Sigmoid colon (tissue), 7 donors: ENCODE results near the gene STOML1. TPM values are rescaled to one million over a fixed set of nuclear protein-coding genes. Genes with fewer than 3 reads are reported as not detected.
A peak's percentile ranks its signal among the peaks of the same experiment; 100 is the strongest.

Experiments
- DNase-seq: peaks from one replicate; pipeline ENCODE4 v3.0.0-alpha.2; 2019
- H3K27ac ChIP-seq, 4 donors: fragments of 200-600 bp; sonication (generic); one replicate each; pipeline ENCODE4 v1.5.1; 2016 to 2019; ENCODE audit warnings: mild to moderate bottlenecking in 1 of 4
- H3K27me3 ChIP-seq, 3 donors: fragments of 200-600 bp; sonication (generic); one replicate each; pipeline ENCODE4 v1.5.1; 2019; ENCODE audit warnings: mild to moderate bottlenecking in 1 of 3
- H3K36me3 ChIP-seq, 4 donors: fragments of 200-600 bp; sonication (generic); one replicate each; pipeline ENCODE4 v1.5.1; 2016 to 2019
- H3K4me1 ChIP-seq, 4 donors: fragments of 200-600 bp; sonication (generic); one replicate each; pipeline ENCODE4 v1.5.1; 2017 to 2019
- H3K4me3 ChIP-seq, 4 donors: fragments of 200-600 bp; sonication (generic); one replicate each; pipeline ENCODE4 v1.5.1; 2017 to 2019; ENCODE audit warnings: mild to moderate bottlenecking in 2 of 4, moderate library complexity in 1 of 4
- H3K9me3 ChIP-seq, 4 donors: fragments of 200-600 bp in 3 of 4; sonication (generic) in 3 of 4; one replicate each; pipeline versions ENCODE4 v1.5.1 to v1.6.1; 2013 to 2019
- CTCF ChIP-seq, 4 experiments: fragments of 450-650 bp in 3 of 4; fragments of 200-600 bp in 1 of 4; IDR thresholded peaks; one replicate each; pipeline ENCODE4 v1.5.1; 2016 to 2019; ENCODE audit warnings: antibody characterized with exemption in 4 of 4, mild to moderate bottlenecking in 3 of 4, moderate library complexity in 2 of 4
- EP300 ChIP-seq, 4 donors: sonication (generic); formaldehyde crosslinking; IDR thresholded peaks; one replicate each; pipeline ENCODE4 v1.6.1; 2017; ENCODE audit warnings: antibody characterized with exemption in 4 of 4
- POLR2A ChIP-seq, 2 donors: fragments of 450-650 bp; IDR thresholded peaks; one replicate each; pipeline ENCODE4 v1.6.1; 2016; ENCODE audit warnings: antibody characterized with exemption in 2 of 2, mild to moderate bottlenecking in 2 of 2, moderate library complexity in 2 of 2
- POLR2AphosphoS5 ChIP-seq, 4 donors: sonication (generic); formaldehyde crosslinking; IDR thresholded peaks; one replicate each; pipeline ENCODE4 v1.6.1; 2017; ENCODE audit warnings: antibody characterized with exemption in 4 of 4
- WGBS, 2 donors: extraction: QIAGEN DNeasy Blood & Tissue Kit; methylation state at CpG; one replicate each; pipeline ENCODE4 v1.1.7; 2013; 5-methylcytosine and 5-hydroxymethylcytosine counted together
- intact Hi-C: fragments of 100-400 bp; cut with DNase I; formaldehyde crosslinking; loops from one replicate; pipeline ENCODE4 v1.15.1; 2023
- polyA plus RNA-seq, 3 donors: library from polyadenylated mRNA; stranded (reverse); fragments of 200-250 nt; gene quantifications; one replicate each; pipeline ENCODE4 v1.2.3, GENCODE V29; 2013
- total RNA-seq, 4 donors: library from RNA; depleted of rRNA; stranded (reverse); fragments of >200 nt; gene quantifications; one replicate each; pipeline ENCODE4 v1.1.0, GENCODE V29; 2016
- donor health status: healthy with polysubstance abuse.
- donor health status: Bipolar disorder and iron deficiency.
- donor health status: healthy.

The STOML1 gene
- total and polyA plus RNA-seq, 7 donors, result 3.5 to 18.5 (median 13.2) TPM

- peak; percentile 40 for DNase-seq
- no peak overlapping the region for H3K4me3 ChIP-seq
- H3K36me3 ChIP-seq, result peaks cover 0 to 3% (median 0%) of the 10 kb centered on the region in 4 donors
- no peaks in the 10 kb centered on the region for H3K9me3 ChIP-seq
- H3K4me1 ChIP-seq, result peaks cover 0 to 16% (median 12%) of the 10 kb centered on the region in 4 donors
- no peaks in the 10 kb centered on the region for H3K27me3 ChIP-seq
- H3K27ac ChIP-seq, result peak overlapping the region in 1 of 4 donors; percentile 13
- WGBS, 2 donors, result 83 to 87% methylated on average over 12 of the region's 12 CpGs
- intact Hi-C loops, result no loop called here
- TF ChIP-seq CTCF (IDR thresholded peaks at IDR 0.05) (no peak), EP300 (IDR thresholded peaks at IDR 0.05) (no peak), POLR2A (IDR thresholded peaks at IDR 0.05) (no peak), POLR2AphosphoS5 (IDR thresholded peaks at IDR 0.05) (no peak)
These were observed 36.0 kb downstream of the STOML1 start for GRCh38 chr15:73955861-73956742.

DNA sequence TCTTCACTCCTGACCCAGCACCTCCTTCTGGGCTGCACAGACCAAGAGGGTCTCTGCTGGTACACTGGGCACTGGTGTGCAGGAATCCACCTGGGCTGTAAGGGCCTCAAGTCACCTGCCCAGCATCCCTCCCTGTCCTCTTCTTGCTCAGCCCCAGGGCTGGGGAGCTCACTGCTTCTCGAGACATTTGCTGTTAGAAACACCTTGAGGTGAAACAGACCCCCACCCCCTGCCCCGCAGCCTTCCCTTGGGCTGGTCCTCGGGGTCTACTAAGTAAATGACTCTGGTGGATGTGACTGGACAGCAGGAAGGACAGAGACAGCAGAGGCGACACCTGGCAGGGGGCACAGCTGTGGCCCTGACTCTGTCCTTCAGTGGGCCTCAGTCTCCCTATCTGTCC lies 36.8 kb downstream of the STOML1 start:
- no peaks in the 10 kb centered on the region for H3K9me3 ChIP-seq
- peaks cover 0 to 23% (median 18%) of the 10 kb centered on the region in 4 donors for H3K4me1 ChIP-seq
- no peak overlapping the region for H3K27ac ChIP-seq
- H3K4me3 ChIP-seq, result no peak overlapping the region
- WGBS, 2 donors, result 86 to 90% methylated on average over 4 of the region's 4 CpGs
- peaks cover 0 to 3% (median 0%) of the 10 kb centered on the region in 4 donors for H3K36me3 ChIP-seq
- no peak for TF ChIP-seq POLR2AphosphoS5 (IDR thresholded peaks at IDR 0.05)
- no peak for TF ChIP-seq CTCF (IDR thresholded peaks at IDR 0.05)
- no peak for TF ChIP-seq POLR2A (IDR thresholded peaks at IDR 0.05)
- no peak for TF ChIP-seq EP300 (IDR thresholded peaks at IDR 0.05)
- H3K27me3 ChIP-seq, result no peaks in the 10 kb centered on the region
- intact Hi-C loops, result no loop called here
- DNase-seq, result peak; percentile 48

DNA sequence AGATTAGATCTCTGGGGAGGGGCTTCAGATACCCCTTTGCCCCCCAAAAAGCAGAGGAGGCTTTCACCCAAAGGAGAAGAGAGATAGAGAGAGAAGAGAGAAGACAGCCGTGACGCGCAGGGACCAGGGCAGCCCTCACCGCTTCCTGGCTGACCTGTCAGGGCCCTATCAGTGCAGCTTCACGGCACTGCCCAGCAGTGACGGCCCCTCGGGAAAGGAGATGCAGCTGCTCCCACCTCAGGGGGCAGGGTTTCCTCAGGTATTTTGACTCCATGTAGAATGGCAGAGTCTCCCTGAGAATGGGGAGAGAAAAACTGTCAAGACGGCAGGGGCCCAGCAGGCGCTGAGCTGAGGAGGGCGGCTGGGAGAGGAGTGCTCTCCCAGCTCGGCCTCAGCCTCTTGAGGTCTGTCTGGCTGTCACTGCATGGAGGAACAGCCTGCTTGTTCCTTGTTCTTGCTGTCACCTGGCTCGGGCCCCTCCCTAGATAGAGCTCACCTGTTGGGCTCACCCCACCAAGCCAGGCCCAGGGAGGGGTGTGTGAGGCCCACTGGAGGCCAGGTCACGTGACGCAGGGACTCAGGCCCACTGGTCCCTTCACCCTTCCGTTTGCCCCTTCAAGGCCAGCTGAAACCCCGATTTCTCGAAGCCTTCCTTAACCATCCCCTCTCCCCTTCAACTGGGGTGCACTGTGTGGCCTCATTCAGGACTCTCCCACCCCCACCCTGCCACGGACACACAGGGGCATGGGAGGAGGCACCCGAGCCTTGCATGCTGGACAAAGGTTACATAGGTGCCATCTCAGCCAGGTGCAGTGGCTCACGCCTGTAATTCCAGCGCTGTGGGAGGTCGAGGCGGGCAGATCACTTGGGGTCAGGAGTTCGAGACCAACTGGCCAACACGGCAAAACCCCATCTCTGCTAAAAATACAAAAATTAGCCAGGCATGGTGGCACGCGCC lies 37.6 kb downstream of the STOML1 start:
- TF ChIP-seq POLR2AphosphoS5 (IDR thresholded peaks at IDR 0.05), result no peak
- TF ChIP-seq CTCF (IDR thresholded peaks at IDR 0.05), result no peak
- TF ChIP-seq POLR2A (IDR thresholded peaks at IDR 0.05), result no peak
- TF ChIP-seq EP300 (IDR thresholded peaks at IDR 0.05), result no peak
- WGBS, 2 donors, result 77 to 88% methylated on average over 27 of the region's 27 CpGs
- Histone ChIP-seq H3K36me3 (peaks cover 0 to 3% (median 0%) of the 10 kb centered on the region in 4 donors), H3K4me1 (peaks cover 0 to 23% (median 18%) of the 10 kb centered on the region in 4 donors), H3K4me3 (no peak overlapping the region), H3K27ac (no peak overlapping the region), H3K27me3 (no peaks in the 10 kb centered on the region), H3K9me3 (no peaks in the 10 kb centered on the region)
- intact Hi-C loops, result no loop called here
- DNase-seq, result peak; percentile 58

DNA sequence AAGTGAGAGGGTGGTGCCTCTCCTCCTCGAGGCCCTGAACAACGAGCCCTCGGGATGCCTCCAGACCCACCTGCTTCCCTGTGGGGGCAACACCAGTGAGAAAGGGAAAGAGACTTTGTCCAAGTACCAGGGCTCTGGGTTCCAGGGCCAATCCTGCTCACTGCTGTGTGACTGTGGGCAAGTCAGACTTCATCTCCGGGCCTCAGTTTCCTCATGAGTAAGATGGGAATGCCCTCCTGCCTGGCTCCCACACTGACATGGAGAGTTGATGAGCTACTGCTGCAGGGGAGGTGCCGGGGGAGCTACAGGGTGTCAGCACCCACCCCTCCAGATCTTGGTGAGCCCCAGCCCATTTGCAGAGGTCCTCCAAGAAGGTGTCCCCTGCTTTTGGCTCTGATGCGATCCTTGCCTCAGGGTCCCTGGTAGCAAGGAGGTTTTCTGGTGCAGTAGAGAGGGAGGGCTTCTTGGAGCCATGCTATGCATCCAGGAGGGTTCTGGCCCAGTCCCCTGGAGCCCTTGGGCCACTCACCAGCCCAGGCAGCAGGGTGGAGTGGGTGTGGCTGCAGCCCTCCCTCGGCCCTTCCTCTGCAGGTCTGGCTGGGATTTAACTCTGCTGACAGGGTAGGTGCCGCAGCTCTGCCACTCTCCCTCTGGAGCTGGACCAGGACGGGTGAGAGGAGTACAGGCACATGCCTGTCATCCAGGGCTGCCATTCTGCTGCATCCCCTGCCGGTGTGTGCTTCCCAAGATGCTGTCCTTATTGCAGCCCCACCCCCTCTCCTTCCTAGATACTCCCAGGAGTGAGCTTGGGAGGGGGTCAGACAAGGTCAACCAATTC lies 39.0 kb downstream of the STOML1 start:
- Histone ChIP-seq H3K27me3 (no peaks in the 10 kb centered on the region), H3K36me3 (peaks cover 0 to 9% (median 3%) of the 10 kb centered on the region in 4 donors), H3K9me3 (no peaks in the 10 kb centered on the region), H3K4me1 (peaks cover 0 to 23% (median 18%) of the 10 kb centered on the region in 4 donors), H3K4me3 (no peak overlapping the region), H3K27ac (peak overlapping the region in 3 of 4 donors; percentile 92 to 98 (median 97))
- TF ChIP-seq CTCF (IDR thresholded peaks at IDR 0.05) (no peak), POLR2AphosphoS5 (IDR thresholded peaks at IDR 0.05) (no peak), EP300 (IDR thresholded peaks at IDR 0.05) (no peak), POLR2A (IDR thresholded peaks at IDR 0.05) (no peak)
- intact Hi-C loops, result no loop called here
- DNase-seq, result peak; percentile 56
- 78 to 86% methylated on average over 10 of the region's 10 CpGs for WGBS, 2 donors
